Activated naive CD4-positive, alpha-beta T cell treated with Interleukin-2 at 50 U/mL for 16 hours (primary cell): ENCODE results near the gene FAM9C.
A peak's percentile ranks its signal among the peaks of the same experiment; 100 is the strongest.
"Not testable (repeated sequence)": the region's sequence is repeated elsewhere in the genome, so short reads cannot be mapped to it uniquely, and the experiment has no call there.

Experiments used
- DNase-seq: peaks from one replicate; pipeline ENCODE4 v3.0.0-alpha.2; 2020

The FAM9C gene

DNA sequence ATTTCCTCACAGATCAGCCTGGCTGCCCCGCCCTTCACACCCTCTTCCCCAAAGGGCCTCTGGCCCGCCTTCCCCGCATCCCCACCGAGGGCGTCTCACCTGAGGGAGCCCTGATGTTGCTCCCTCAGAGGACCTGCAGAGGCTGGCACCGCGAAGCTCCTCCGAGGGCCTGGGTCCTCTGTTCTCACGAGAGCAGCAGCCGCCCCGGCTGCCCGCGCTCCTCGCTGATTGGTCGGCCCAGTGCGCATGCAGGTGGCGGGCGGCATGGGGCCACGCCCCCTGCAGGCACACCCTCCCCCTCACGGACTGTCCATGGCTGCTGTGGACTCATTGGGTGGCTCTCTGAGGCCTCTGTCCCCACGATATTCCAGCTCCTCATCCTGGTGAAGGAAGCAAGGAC, at the start of gene FAM9C:
TSS of gene FAM9C (minus strand) at position 180 of the 400 bp plus-strand sequence. CDS start 831 bp downstream, outside the sequence.
- DNase-seq, result no peak

DNA sequence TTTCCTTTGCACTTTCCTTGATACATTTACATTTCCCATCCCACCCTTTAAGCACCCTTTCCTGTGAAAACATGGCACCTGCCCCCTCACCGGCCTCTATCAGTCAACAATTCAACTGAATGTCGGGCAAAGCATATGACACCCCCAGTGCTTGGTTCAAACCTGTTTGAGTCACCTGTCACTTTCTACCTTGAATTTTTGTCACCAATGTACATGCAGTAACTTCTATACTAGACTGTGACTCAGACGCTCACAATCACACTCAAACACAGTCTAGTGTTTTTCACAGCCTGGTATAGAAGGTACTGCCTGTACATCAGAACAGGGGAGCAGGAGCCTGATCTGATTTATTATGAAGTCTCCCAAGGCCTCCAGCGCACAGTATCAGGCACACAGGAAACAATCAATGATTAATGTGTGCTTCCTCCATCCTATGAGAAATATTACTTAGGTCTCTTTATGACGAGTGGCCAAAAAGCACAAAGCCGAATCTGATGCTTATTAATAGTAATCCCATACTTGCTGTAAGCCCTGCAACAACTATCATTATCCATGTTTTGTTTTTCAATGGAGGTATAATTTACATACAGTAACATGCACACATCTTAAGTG, 49.2 kb upstream of the FAM9C start:
- DNase-seq, result peak; percentile 43

DNA sequence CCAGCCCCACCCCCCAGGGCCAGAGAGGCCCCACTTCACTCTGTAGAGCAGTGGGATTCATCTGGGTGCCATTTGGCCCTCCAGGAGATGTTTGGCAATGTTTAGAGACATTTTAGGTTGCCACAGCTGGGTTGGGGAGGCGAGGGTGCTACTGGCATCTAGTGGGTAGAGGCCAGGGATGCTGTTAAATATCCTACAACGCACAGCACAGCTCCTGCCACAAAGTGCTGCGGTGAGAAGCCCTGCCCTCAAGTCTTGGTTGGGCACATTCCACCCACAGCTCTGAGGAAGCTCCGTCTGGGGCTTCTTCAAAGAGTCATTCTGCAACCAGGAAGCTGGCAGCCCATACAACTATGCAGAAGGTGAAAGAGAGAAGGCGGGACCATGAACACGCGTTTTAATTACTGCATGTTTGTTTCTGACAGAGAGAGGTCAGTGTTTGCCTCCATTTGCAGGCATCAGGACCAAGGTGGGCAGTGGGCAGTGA, 48.1 kb upstream of the FAM9C start:
- peak; percentile 76 for DNase-seq

DNA sequence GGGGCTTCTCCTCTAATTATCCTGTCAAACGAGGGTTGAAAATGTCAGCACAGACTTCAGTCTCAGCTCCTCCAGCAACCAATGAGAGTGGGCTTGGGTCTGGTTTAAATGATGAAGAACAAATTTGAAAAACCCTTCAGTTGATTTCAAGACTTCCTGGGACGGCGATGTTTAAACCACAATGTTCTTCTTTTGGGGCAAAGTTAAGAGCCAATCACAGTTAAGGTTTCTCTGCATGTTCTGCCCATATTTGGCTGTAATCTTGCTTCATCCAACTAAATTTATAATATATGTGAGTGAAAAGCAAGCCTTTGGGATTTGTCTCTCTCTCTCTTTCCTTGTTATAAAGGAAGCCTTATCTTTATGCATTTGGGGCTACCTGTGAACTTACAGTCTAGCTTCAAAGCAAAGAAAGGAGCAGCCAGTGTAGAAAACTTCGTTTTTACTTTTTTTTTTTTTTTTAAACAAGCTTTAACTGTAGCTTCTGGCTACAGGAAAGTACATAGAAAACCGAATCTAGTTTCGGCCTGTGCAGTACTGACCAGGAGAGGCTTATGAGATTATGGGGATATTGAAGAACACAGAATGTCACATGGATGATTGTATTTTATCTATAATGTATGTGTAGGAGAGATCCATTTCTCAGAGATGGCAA, 46.8 kb upstream of the FAM9C start:
- DNase-seq, result no peak

DNA sequence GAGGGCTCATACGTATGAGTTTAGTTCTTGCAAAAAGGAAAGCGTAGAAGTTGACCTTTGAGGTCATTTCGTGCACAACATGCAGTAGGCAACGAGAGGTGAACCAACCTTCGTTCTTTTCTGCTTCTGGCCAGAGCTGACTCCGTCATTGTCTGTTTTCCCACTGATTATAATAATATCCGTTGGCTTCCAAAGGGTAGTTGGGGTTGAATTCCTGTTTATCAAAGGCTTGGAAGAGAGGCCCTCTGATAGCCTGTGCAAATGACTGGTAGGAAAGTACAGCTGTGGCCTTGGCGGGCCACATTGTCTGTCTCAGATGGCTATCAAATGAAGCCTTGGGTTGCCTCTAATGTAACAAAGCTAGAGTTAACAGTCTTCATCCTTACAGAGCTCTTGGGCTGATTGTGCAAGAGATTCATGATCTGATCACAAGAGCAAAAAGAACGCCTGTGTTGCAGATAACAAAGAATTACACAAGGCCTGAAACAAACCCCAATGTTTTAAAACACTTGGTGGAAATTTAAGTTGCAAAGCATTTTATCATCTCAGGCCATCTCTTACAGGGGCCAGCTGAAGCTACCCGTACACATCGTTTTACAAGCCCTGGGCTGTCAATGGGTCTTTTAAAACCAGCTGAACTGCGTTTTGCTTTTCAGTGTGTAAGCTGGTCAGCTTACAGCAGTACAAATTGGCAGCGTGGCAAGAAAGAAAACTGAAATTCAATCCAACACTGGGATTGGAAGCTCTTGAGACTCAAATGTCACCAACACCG, 46.1 kb upstream of the FAM9C start:
- no peak for DNase-seq

DNA sequence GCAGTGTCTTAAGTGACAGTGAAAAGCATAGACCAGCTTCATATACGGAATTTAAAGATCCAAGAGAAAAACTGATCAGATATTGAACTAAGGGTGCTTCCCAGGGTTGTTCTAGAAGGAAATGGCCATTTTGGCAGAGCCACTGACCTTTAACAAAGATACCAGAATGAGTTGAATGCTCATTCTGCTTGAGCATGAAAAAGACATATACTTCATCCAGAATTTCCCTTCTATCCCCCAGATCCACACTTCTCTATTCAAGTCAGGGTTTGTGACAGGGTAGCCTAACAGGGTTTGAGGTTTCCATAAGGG, 45.6 kb upstream of the FAM9C start:
- DNase-seq, result no peak

DNA sequence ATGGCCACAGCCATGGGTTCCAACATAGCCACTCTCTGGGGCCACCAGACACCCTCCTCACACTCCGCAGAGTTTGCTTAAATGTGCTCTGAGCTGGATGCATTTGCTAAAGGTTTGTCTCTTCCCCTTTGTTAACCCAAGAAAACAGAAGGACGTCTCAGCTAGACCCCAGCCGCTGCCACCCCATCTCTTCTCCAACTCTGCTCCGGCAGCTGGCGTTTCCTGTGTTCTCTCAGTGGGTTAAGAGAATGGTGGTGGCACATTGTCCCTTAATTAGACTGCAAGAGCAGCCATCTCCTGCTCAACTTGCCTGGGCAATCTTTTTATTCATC, 43.7 kb upstream of the FAM9C start:
- peak; percentile 4 for DNase-seq

DNA sequence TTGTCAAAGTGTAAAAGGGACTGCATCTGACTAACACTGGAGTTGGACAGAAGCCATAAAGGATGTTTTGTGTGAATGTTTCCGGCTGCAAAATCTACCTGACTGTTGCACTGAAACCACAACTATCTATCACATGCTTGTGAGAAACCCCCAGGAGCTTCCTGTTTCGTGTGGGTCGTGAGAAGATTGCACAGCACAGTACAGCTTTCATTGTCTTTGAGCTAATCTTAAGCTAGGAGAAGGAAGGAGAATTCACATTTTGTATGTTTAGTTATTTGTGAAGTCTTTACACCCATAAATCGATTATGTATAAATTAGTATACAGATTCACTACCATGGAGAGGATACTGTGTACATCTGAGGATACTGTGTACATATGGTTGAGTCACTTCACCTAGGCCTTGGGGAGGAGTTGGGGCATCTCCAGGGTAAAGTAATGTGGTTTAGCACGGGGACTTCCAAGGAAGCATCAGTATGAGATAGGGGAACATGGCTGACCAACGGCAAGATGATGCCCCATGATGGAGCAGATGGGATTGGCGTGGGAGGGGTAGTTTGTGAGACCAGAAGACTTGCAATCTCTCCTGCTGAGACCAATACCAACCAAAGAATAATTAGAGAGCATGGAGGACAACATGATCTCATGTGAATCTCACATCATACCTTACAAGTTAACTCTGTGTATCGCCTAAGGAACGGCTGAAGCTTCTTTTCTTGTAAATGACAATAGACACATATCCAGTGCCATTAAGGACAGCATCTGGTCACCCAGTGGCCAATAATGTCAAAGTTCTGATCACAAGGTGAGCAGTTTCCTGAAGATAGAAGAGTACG, 43.1 kb upstream of the FAM9C start:
- peak; percentile 65 for DNase-seq

DNA sequence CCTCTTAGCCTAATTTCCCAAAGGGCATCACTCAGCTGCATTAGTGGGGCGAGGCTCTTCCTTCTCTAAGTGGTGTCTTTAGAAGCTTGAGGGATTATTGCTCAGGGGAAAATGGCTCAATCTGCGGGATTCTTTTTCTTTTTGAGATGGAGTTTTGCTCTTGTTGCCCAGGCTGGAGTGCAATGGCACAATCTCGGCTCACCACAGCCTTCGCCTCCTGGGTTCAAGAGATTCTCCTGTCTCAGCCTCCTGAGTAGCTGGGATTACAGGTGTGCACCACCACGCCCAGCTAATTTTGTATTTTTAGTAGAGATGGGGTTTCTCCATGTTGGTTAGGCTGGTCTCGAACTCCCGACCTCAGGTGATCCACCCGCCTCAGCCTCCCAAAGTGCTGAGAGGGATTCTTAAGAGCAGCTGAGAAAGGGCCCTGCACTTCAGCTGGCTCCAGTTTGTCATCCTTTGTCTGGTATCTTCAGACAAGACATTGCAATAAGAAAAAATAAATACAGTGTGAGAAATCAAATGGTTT, 42.4 kb upstream of the FAM9C start:
- not testable (repeated sequence) for DNase-seq

DNA sequence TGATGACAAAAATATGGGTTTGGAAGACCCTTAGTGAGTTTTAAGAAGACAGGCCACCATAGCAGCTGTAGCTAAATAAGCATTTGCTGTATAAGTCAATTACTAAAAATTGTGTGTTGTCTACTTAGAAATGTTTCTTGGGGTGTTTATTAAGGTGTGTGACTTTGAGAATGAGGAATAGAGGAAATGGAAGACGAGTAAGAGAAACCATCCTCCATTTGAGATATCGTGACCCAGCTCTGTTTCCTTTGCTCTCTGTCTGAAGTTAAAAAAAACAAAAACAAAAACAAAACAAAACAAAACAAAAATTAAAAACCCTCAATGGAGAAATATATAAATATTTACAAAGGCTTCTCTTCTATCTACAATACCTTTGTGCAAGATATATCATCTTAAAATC, 41.7 kb upstream of the FAM9C start:
- DNase-seq, result no peak

DNA sequence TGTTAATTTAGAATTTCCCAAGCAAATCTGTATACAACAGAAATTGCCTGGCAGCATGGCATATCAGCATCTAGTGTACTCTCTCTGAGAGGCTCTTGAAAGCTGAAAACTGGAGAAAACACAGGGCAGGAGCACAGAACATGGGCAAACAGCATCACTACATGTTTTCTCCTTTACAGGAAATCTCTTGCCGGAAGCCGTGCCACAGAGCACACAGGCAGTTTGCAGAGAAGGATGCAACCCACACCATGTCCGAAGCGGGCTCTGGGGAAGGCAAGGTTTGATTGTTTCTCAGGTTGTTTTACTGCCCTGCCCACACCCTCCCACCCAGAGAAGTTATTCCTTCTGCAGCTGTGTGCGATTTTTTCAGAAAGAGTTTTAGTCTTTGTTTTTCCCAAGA, 41.1 kb upstream of the FAM9C start:
- peak; percentile 28 for DNase-seq

DNA sequence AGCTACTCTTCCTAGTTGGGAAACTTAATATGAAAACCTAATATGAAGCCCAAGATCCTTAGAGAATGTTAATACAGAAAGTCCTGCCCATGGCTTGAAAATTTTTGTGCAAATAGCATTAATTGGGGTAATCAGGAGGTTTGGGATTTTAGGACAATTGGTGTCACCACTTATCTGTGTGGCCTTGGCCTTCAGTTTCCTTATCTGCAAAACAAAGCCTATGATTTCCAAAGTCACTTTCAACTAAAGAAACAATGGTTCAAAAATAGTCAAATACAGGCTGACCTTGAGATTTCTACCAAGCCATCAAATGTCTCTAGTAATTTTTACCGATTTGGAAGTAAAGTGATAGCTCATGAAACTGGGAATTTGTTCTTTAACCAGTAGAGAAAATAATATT, 40.2 kb upstream of the FAM9C start:
- no peak for DNase-seq

DNA sequence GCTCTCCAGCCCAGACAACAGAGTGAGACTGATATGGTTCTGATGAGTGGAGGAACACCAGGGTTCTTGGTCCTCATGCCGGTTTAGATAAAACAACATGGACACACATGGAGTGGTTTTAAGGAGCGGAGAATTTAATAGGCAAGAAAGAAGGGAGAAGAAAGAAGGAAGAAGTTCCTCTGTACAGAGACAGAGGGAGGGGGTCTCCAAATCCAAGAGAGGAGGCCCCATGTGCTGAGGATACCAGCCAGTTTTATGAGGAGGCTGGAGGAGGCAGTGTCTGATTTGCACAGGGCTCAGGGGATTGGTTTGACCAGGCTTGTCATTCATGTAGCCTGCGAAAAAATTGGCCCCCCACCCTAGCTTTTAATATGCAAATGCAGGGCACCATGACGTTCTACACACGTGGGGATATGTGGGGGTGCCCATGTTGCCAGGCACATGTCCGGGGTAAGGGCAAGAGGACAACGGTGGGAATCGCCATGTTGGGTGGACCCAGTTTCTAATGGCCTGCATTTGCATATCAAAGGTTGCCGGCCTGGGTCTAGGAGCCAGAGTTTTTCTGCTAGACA, 39.4 kb upstream of the FAM9C start:
- not testable (repeated sequence) for DNase-seq

DNA sequence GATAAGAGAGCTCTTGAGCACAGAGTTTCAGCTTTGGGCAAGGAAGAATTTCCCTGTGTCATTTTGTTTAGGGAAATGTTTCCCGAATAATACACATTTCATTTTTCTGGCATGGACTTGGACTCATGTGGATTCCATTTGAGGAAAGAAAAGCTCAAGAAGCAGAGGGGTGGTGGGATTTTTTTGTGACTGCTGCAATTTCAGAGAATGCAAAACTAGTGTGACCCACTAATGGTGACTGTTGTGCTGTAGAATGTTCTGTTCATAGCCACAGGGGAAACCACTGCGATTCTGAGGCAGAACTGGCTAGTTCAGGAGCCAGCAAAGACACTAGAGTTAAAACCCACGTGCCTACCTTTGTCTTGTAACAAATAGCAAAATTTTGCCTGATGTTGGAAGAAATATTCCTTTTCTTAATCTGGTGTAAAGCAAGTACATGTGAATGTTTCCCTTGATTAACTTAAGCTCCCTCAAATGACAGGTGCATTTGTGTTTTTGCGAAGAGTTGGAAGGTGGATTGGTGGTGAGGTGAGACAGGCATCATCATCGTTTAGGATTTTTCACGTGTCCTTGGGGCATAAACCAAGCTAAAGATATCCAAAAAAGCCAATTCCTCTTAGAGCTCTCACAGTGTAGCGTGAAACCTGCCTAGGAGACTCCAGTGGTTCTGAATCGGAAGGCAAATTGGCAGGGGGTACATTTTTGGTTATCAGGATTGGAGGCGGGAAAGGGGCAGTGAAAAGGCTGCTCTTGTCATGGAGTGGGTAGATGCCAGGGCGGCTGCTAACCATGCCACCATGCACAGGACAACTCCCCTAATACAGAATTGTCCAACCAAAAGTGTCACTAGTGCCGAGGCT, 38.0 kb upstream of the FAM9C start:
- peak; percentile 11 for DNase-seq

DNA sequence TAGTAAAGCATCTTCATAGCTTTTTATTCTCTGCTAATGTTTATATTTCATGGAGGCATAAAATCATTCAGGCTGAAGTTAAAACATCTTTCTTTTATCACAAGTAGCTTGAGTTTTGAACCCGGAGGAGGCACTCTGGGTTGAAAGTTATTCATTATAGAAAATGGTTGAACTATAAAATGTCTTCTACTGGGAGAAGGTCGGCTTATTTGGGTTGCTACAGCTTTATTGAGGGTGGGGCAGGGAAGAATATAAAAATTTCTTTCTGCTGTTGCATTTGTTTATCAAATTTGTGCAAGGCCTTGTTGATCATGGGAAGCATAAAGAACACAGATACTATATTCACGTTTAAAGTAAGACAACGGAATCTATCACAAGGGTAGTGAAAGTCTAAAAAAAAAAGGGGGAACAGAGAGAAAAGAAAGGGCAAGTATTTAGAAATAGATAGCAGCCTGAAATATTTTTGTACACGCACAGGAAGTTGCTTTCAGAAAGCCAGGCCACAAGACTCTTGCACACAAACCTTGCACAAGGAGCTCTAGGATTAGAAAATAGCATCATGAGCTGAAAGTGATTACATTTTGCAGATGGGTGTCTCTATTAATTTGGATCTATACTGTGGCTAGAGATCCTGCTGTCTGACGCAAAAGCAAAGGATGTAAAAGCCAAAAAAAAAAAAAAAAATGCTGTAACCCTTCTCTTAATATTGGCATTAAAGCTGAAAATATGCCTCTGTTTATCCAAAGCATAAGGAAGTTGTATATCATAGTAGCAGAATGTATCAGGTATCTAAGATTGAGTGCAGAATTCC, 37.2 kb upstream of the FAM9C start:
- no peak for DNase-seq

DNA sequence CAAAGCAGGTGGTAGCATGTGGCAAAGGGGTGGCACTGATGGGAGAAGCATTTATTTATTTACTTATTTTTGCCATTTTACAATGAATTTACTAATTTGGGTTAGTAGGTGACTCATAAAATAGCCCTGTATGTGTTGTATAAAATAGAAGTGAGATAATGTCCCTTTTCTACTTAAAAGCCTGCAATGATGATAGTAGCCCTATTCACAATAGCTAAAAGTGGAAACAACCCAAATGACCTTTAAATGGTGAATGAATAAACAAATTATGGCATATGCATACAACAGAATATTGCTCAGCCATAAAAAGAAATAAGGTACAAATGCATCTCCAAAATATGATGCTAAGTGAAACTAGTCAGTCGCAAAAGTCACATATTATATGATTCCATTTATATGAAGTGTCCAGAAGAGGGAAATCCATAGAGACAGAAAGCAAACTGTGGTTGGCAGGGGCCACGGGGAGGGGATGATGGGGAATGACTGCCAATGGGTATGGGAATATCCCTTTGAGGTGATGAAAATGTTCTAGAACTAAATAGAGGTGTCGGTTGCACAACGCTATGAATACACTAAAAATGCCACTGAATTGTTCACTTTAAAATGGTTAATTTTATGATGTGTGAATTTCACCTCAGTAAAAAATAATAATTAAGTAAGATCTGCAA, 35.8 kb upstream of the FAM9C start:
- DNase-seq, result peak; percentile 16

DNA sequence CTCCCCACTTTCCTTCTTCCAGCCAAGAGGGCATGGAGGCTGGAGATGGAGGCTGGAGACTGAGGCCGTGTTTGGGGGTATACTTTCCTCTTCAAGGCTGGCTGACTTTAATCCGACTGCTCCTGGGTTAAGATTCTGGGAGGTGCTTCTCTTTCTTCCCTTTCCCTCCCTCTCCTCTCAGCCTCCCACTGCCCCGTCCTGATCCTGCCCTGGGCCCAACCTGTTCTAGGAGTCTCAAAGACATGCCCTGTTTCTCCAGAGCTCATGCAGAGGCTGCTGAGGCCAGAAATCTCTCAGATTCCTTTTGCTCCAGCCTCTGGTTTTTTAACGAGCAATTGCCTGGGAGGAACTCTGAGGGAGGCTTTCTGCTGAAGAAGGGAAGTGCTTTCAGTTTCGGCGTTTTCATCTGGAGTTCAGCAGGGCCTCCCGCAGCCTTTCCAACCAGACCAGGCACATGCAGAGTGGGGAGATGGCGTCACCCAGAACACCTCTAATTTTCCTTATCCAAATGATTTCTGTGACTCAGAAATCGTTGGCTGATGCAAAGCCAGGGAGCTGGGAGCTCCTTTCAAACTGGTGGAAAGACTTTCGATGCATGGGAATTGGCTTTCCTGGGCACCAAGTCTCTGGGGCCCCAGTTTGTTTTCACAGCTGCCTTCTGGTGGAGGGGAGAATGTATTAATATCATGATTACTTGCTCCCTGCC, 34.5 kb upstream of the FAM9C start:
- DNase-seq, result no peak

DNA sequence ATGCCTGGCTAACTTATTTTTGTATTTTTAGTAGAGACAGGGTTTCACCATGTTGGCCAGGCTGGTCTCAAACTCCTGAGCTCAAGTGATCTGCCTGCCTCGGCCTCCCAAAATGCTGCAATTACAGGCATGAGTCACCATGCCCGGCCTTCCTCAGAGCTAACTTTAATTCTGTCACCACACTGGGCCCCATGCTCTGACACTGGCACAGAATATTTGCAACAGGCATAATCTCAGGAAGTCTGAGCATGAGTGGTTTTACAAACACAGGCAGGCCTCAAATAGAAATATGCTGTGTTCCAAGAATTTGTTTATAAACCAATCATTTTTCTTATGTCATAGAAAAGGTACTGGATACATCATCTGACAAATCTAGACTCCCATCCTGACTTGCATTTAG, 32.7 kb upstream of the FAM9C start:
- DNase-seq, result peak; percentile 37

DNA sequence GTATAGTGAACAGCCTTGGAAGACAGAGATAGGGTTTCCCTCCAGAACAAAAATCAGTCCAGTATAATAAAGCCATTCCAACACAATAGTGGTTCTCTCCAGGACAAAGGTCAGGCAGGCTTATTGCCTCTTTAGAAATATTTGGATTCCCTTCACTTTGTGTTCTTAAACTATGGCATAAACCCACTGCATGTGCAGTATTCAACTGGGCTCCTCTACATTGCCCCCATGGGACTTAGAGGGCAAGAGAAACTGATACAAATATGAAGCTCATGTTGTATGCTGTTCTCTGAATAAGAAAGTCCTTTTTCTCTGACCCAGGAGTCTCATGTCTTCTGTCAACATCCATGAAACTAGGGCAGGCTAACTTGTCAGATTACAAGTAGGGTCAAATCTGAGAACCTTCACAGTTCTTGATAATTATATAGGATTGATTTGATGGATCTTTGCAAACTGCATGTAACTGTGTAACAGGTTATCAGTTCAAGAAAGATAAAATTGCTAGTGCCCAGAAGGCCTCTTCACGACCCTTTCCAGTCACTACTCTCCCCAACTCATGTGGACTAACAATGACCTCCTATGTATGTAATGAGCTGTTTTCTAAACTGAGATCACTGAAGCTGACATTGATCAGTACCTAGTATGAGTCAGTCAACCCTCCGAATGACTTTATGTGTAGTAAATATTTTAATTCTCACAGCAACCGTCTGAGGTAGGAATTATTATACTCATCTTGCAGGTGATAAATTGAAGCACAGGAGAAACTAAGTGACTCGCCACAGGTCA, 31.9 kb upstream of the FAM9C start:
- DNase-seq, result no peak
